Right lung (tissue), 5 donors: ENCODE results near the gene BICDL1. TPM values are rescaled to one million over a fixed set of nuclear protein-coding genes. Genes with fewer than 3 reads are reported as not detected.

ENCODE experiments used
- DNase-seq, 2 donors: peaks; one replicate each; pipeline ENCODE4 v3.0.0-alpha.2; 2013
- polyA plus RNA-seq, 5 donors: library from polyadenylated mRNA; unstranded; fragments of 120-200 nt; gene quantifications; one replicate each; pipeline versions ENCODE4 v1.2.1 to v1.2.3, GENCODE V29; 2013; ENCODE audit warnings: inconsistent platforms in 1 of 5, low replicate concordance in 1 of 5; ENCODE audit not compliant: insufficient read length in 5 of 5, insufficient read depth in 1 of 5

BICDL1 gene
- polyA plus RNA-seq, 5 donors, result 1.6 to 4.0 (median 2.8) TPM

- no peak for DNase-seq
Measured at GRCh38 chr12:120125792-120126634, 137.0 kb downstream of the BICDL1 start.

- no peak for DNase-seq
Measured at GRCh38 chr12:120126635-120127005, 137.6 kb downstream of the BICDL1 start.

GRCh38 chr12:120130011-120130410 is 141.0 kb downstream of the BICDL1 start:
- DNase-seq, result no peak

GRCh38 chr12:120131116-120131515 is 142.1 kb downstream of the BICDL1 start:
- DNase-seq, result no peak

GRCh38 chr12:120132054-120132836 is 143.2 kb downstream of the BICDL1 start:
- no peak for DNase-seq

- DNase-seq, result no peak
Measured at GRCh38 chr12:120132863-120133385, 143.9 kb downstream of the BICDL1 start.

GRCh38 chr12:120134307-120134980 is 145.4 kb downstream of the BICDL1 start:
- no peak for DNase-seq

GRCh38 chr12:120136093-120136770 is 147.2 kb downstream of the BICDL1 start:
- no peak for DNase-seq

GRCh38 chr12:120137833-120138232 is 148.8 kb downstream of the BICDL1 start:
- no peak for DNase-seq

GRCh38 chr12:120138366-120138765 is 149.3 kb downstream of the BICDL1 start:
- no peak for DNase-seq

GRCh38 chr12:120139958-120140357 is 150.9 kb downstream of the BICDL1 start:
- DNase-seq, result no peak

- DNase-seq, result no peak
Measured at GRCh38 chr12:120140603-120141002, 151.6 kb downstream of the BICDL1 start.

GRCh38 chr12:120141336-120141735 is 152.3 kb downstream of the BICDL1 start:
- no peak for DNase-seq

- no peak for DNase-seq
Measured at GRCh38 chr12:120142231-120142877, 153.3 kb downstream of the BICDL1 start.

Other genes with a start within 250 kb of the BICDL1 start
- 10 to 100 TPM; 14.5 to 28.9 (median 23.6) TPM for gene CIT, start 111.9 kb upstream of the BICDL1 start, polyA plus RNA-seq
- 10 to 100 TPM; 32.9 to 42.9 (median 35.5) TPM for gene RAB35, start 127.5 kb downstream of the BICDL1 start, polyA plus RNA-seq
- gene GCN1, start 205.5 kb downstream of the BICDL1 start, polyA plus RNA-seq, result 10 to 100 TPM; 40.0 to 58.9 (median 50.0) TPM
- gene RPLP0, start 211.9 kb downstream of the BICDL1 start, polyA plus RNA-seq, result 1,000 to 10,000 TPM; 3,371 to 3,973 (median 3,732) TPM